Measurements from ENCODE around the gene PCDH8. TPM values are rescaled to one million over a fixed set of nuclear protein-coding genes. Genes with fewer than 3 reads are reported as not detected.

Gene PCDH8
- total RNA-seq, 2 donors from 2014 or later = not detected

DNA sequence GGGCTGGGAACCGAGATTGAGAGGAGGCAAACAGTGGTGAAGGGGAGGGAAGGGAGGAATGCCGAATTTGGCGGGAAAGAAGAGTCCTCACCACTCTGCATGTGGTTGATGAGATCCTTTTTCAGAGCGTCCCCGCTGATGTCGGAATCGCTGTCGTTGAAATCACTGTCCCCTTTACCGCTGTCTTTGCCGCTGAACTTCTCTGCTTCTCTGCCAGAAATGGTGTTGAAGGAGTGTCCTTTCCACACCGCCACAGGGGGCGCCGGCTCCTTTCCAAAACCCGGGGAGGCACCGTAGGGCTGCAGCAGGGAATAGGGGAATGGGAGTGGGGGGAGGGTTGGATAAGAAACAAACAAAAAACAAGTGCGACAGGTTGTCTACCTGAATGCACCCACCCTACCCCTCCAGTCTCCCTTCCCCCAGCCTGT lies 3.1 kb downstream of the PCDH8 start:
- H3K27me3 ChIP-seq = peaks cover 28 to 44% of the 10 kb centered on the region in 2 donors
- TF ChIP-seq, protein P1, sequence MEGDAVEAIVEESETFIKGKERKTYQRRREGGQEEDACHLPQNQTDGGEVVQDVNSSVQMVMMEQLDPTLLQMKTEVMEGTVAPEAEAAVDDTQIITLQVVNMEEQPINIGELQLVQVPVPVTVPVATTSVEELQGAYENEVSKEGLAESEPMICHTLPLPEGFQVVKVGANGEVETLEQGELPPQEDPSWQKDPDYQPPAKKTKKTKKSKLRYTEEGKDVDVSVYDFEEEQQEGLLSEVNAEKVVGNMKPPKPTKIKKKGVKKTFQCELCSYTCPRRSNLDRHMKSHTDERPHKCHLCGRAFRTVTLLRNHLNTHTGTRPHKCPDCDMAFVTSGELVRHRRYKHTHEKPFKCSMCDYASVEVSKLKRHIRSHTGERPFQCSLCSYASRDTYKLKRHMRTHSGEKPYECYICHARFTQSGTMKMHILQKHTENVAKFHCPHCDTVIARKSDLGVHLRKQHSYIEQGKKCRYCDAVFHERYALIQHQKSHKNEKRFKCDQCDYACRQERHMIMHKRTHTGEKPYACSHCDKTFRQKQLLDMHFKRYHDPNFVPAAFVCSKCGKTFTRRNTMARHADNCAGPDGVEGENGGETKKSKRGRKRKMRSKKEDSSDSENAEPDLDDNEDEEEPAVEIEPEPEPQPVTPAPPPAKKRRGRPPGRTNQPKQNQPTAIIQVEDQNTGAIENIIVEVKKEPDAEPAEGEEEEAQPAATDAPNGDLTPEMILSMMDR (IDR thresholded peaks at IDR 0.05) = no peak
- H3K4me3 ChIP-seq = no peak overlapping the region
- DNase-seq (ENCODE audit: low spot score) = no peak
- H3K27ac ChIP-seq = no peak overlapping the region
- no peaks in the 10 kb centered on the region for H3K9me3 ChIP-seq
- peaks cover 0 to 27% of the 10 kb centered on the region in 2 donors for H3K4me1 ChIP-seq
- H3K36me3 ChIP-seq = no peaks in the 10 kb centered on the region

DNA sequence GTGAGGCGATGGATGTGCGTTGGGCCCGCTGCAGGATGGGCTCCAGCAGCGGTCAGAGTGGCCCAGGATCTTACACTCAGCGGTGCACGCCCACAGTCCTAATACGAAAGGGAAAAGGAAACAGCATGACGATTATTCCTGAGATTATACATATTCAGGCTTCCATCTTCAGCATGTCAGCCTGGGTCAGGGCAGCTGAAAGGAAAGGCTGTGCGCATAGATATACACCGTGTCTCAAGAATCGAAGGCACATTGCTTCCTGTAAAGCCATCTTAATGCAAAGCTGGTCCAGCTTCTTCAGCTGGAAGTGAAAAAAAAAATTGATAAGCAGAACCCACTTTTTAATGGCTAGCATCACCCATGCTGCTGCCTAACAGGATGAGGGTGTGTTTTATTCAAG lies 3.6 kb downstream of the PCDH8 start:
- Histone ChIP-seq H3K4me1 (peaks cover 0 to 23% of the 10 kb centered on the region in 2 donors), H3K36me3 (no peaks in the 10 kb centered on the region), H3K9me3 (no peaks in the 10 kb centered on the region), H3K27ac (no peak overlapping the region), H3K27me3 (peaks cover 28 to 44% of the 10 kb centered on the region in 2 donors), H3K4me3 (no peak overlapping the region)
- DNase-seq (ENCODE audit: low spot score) = no peak
- TF ChIP-seq, protein P1 (IDR thresholded peaks at IDR 0.05) = no peak

DNA sequence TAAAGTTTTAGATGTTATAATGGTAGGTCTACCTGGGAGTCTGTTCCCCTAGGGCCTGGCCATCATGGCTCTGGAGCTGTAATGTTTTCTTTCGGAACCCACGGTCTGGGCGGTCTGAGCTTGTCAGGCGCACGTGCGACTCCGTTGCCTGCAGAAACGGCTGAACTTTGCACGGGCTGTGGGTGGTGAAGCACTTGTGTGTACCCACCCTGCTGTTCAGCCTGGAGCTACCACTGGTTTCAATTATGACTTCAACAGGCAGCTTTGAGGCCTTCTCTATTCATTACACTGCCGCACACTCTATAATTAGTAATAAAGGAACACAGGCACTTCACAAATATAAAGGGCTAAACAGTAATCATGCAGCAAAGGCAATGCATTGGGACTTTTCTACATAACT lies 6.0 kb downstream of the PCDH8 start:
- peaks cover 0 to 21% of the 10 kb centered on the region in 2 donors for H3K4me1 ChIP-seq
- H3K4me3 ChIP-seq = no peak overlapping the region
- DNase-seq (ENCODE audit: low spot score) = no peak
- no peaks in the 10 kb centered on the region for H3K36me3 ChIP-seq
- no peak overlapping the region for H3K27ac ChIP-seq
- peaks cover 21 to 30% of the 10 kb centered on the region in 2 donors for H3K27me3 ChIP-seq
- TF ChIP-seq, protein P1 (IDR thresholded peaks at IDR 0.05) = no peak
- no peaks in the 10 kb centered on the region for H3K9me3 ChIP-seq

DNA sequence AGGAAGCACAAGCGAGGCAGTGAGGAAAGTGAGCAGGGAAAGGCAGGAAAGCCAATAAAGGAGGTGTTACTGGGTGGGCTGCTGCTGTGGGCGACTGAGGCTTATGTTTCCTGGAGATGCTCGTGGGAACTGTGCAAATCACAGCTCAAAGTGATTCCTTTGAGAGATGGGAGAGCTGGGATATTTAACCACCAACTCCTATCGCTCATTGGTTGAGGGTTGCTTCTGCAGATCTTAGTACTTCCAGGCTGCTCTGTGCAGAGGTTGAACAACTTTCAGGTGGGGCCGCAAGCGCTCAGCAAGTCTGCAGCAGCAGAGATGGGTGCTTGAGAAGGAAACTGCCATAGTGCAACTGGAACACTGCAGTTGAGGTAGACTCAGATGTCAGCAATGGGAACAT lies 8.4 kb downstream of the PCDH8 start:
- peaks cover 4 to 9% of the 10 kb centered on the region in 2 donors for H3K27me3 ChIP-seq
- TF ChIP-seq, protein P1 (IDR thresholded peaks at IDR 0.05) = no peak
- DNase-seq (ENCODE audit: low spot score) = no peak

DNA sequence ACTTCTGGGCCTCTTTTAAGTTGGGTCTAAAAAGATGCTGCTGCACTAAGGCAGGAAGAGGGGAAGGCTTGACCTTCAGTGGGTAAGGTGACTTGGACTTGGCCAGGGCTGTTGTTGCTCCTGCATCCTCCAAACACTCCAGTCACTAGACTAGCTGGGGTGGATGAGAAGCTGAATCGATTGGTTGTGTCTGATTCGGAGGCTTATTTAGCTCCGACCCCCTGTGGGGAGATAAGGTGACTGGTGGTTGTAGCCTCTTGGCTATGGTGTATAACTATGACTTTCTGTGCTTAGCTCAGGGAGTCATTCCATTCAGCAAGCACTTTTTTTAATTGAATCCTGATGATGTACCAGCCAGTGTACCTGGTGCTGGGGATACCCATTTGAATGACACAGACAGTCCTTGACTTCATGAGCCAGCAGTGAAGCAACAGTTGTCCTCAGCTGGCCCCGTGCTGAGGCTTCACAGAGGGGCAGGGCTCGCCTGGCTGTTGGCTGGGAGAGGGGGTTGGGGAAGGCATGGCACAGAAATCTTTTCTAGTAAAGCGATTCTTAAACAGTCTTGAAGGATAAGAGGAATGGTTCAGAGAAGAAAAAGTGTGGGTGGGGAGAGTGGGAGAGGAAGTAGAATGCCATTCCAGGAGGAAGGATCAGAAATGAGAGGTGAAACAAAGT lies 9.9 kb downstream of the PCDH8 start:
- no peaks in the 10 kb centered on the region for H3K4me1 ChIP-seq
- TF ChIP-seq, protein P1 (IDR thresholded peaks at IDR 0.05) = no peak
- H3K27ac ChIP-seq = no peak overlapping the region
- H3K27me3 ChIP-seq = no peaks in the 10 kb centered on the region
- no peaks in the 10 kb centered on the region for H3K36me3 ChIP-seq
- DNase-seq (ENCODE audit: low spot score) = no peak
- H3K4me3 ChIP-seq = no peak overlapping the region
- no peaks in the 10 kb centered on the region for H3K9me3 ChIP-seq

More for the DNA sequence above, 8.4 kb downstream of the PCDH8 start:
- no peaks in the 10 kb centered on the region for H3K36me3 ChIP-seq
- H3K9me3 ChIP-seq = no peaks in the 10 kb centered on the region
- H3K4me3 ChIP-seq = no peak overlapping the region
- no peaks in the 10 kb centered on the region for H3K4me1 ChIP-seq
- no peak overlapping the region for H3K27ac ChIP-seq

DNA sequence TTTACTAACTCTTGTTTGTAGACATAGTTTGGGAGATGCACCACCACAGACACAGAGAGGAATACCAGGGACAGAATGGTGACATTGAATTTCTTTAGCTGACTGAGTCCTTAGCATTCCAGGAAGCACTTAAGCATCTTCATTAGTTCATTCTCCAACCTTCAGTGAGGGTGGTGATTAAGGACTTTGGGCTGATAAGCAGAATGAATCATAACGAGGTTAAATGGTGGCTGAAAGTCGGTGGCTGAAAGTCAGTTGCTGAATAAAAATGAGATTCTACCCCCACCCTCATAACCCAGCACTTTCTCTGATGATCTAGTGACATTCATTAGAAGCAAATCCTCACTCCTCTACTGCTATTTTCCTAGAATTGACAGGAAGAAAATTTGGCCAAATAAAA lies 10.6 kb downstream of the PCDH8 start:
- DNase-seq (ENCODE audit: low spot score) = no peak
- H3K4me1 ChIP-seq = no peaks in the 10 kb centered on the region
- no peaks in the 10 kb centered on the region for H3K27me3 ChIP-seq
- no peaks in the 10 kb centered on the region for H3K36me3 ChIP-seq
- H3K4me3 ChIP-seq = no peak overlapping the region
- TF ChIP-seq, protein P1 (IDR thresholded peaks at IDR 0.05) = no peak
- H3K27ac ChIP-seq = no peak overlapping the region
- H3K9me3 ChIP-seq = no peaks in the 10 kb centered on the region

All from right atrium auricular region (tissue), 2 donors.